HG03575 (cell line): ENCODE results near the gene PADI3.

Experiments
- ATAC-seq: cut with Tn5 transposase; IDR thresholded peaks from one replicate; pipeline ENCODE4 v1.9.1; 2021; ENCODE audit not compliant: unreplicated experiment, insufficient number of reproducible peaks, low FRiP score; ENCODE audit errors: extremely low read depth

Gene PADI3

GRCh38 chr1:17260738-17261137 is 11.8 kb downstream of the PADI3 start:
- ATAC-seq = no peak

- ATAC-seq = no peak
Measured at GRCh38 chr1:17263936-17264335, 15.0 kb downstream of the PADI3 start.

- ATAC-seq = no peak
Measured at GRCh38 chr1:17264470-17264869, 15.6 kb downstream of the PADI3 start.

- ATAC-seq = no peak
Measured at GRCh38 chr1:17265162-17265561, 16.3 kb downstream of the PADI3 start.

- no peak for ATAC-seq
Measured at GRCh38 chr1:17265950-17266349, 17.1 kb downstream of the PADI3 start.

- no peak for ATAC-seq
Measured at GRCh38 chr1:17270891-17271765, 22.2 kb downstream of the PADI3 start.

GRCh38 chr1:17272066-17272465 is 23.2 kb downstream of the PADI3 start:
- ATAC-seq = no peak

- no peak for ATAC-seq
Measured at GRCh38 chr1:17272646-17273045, 23.7 kb downstream of the PADI3 start.

GRCh38 chr1:17273096-17273495 is 24.2 kb downstream of the PADI3 start:
- ATAC-seq = no peak

GRCh38 chr1:17274186-17275170 is 25.6 kb downstream of the PADI3 start:
- ATAC-seq = no peak

GRCh38 chr1:17276568-17276967 is 27.7 kb downstream of the PADI3 start:
- no peak for ATAC-seq

- no peak for ATAC-seq
Measured at GRCh38 chr1:17277511-17278159, 28.7 kb downstream of the PADI3 start.

- no peak for ATAC-seq
Measured at GRCh38 chr1:17278996-17279830, 30.3 kb downstream of the PADI3 start.

- no peak for ATAC-seq
Measured at GRCh38 chr1:17280436-17280835, 31.5 kb downstream of the PADI3 start.

GRCh38 chr1:17280894-17281293 is 32.0 kb downstream of the PADI3 start:
- ATAC-seq = no peak

- no peak for ATAC-seq
Measured at GRCh38 chr1:17281775-17282181, 32.9 kb downstream of the PADI3 start.

- ATAC-seq = no peak
Measured at GRCh38 chr1:17282836-17283235, 33.9 kb downstream of the PADI3 start.

- ATAC-seq = no peak
Measured at GRCh38 chr1:17286646-17287045, 37.7 kb downstream of the PADI3 start.
